SU-DHL-6 (cell line): Measurements from ENCODE around the gene CHD5.

Source experiments
- H2AFZ ChIP-seq: fragments of 200-600 bp; sonication (generic); 2 replicates; pipeline ENCODE4 v1.6.1; 2014; ENCODE audit warnings: low read depth, mild to moderate bottlenecking, moderate library complexity, mixed read lengths, antibody characterized with exemption, low read length; ENCODE audit not compliant: severe bottlenecking
- H3F3A ChIP-seq: fragments of 200-600 bp; shearing (Covaris generic); 2 replicates; pipeline ENCODE4 v1.6.0; 2016; ENCODE audit warnings: antibody characterized with exemption, mild to moderate bottlenecking; ENCODE audit not compliant: insufficient read depth
- H3K27ac ChIP-seq: fragments of 200-600 bp; sonication (generic); 2 replicates; pipeline ENCODE4 v1.5.1; 2016; ENCODE audit warnings: low read depth, mild to moderate bottlenecking, low read length, moderate library complexity, mixed read lengths
- H3K27me3 ChIP-seq: fragments of 200-600 bp; sonication (generic), shearing (Covaris generic); 2 replicates; pipeline ENCODE4 v1.6.0; 2014; ENCODE audit warnings: mild to moderate bottlenecking, low read length
- H3K36me3 ChIP-seq: fragments of 200-600 bp; sonication (generic); 2 replicates; pipeline ENCODE4 v1.6.1; 2014; ENCODE audit warnings: mild to moderate bottlenecking, low read length, mixed read lengths
- H3K4me2 ChIP-seq: fragments of 300-600, 200-600 bp; shearing (Covaris generic), sonication (generic); 2 replicates; pipeline ENCODE4 v1.6.0; 2014; ENCODE audit warnings: low read length, low read depth, mild to moderate bottlenecking; ENCODE audit not compliant: poor library complexity, severe bottlenecking
- H3K4me3 ChIP-seq: fragments of 200-600 bp; sonication (generic); 2 replicates; pipeline ENCODE4 v1.5.1; 2014; ENCODE audit warnings: antibody characterized with exemption, low read length, mild to moderate bottlenecking, mixed read lengths; ENCODE audit not compliant: insufficient read depth, poor library complexity, severe bottlenecking
- H3K79me2 ChIP-seq: fragments of 200-600 bp; sonication (generic); 2 replicates; pipeline ENCODE4 v1.6.1; 2014; ENCODE audit warnings: mild to moderate bottlenecking, low read length, moderate library complexity; ENCODE audit not compliant: insufficient read depth
- H3K9ac ChIP-seq: fragments of 200-600 bp; sonication (generic); 2 replicates; pipeline ENCODE4 v1.7.0; 2014; ENCODE audit warnings: mild to moderate bottlenecking, low read length
- H3K9me2 ChIP-seq: fragments of 200-600 bp; sonication (generic); replicated peaks from 2 replicates; pipeline ENCODE4 v1.6.1; 2014; ENCODE audit warnings: low read length; ENCODE audit not compliant: insufficient read depth
- H3K9me3 ChIP-seq: fragments of 200-600 bp; sonication (generic); 2 replicates; pipeline ENCODE4 v1.6.1; 2014; ENCODE audit warnings: low read length, mixed read lengths; ENCODE audit not compliant: insufficient read depth
- H4K20me1 ChIP-seq: fragments of 200-600 bp; sonication (generic); 2 replicates; pipeline ENCODE4 v1.6.1; 2014; ENCODE audit warnings: low read depth, mild to moderate bottlenecking, antibody characterized with exemption, low read length, moderate library complexity, mixed read lengths
- CTCF ChIP-seq: fragments of 200-600 bp; sonication (generic); IDR thresholded peaks from one replicate; pipeline ENCODE4 v1.5.1; 2017; ENCODE audit warnings: antibody characterized with exemption, mild to moderate bottlenecking, low read length, moderate library complexity; ENCODE audit not compliant: insufficient read depth, poor library complexity, severe bottlenecking
- EZH2phosphoT487 ChIP-seq: fragments of 200-600 bp; sonication (generic), shearing (Covaris generic); conservative IDR thresholded peaks from 2 replicates; pipeline ENCODE4 v1.6.1; 2018; ENCODE audit warnings: mild to moderate bottlenecking, antibody characterized with exemption, low read length, moderate library complexity, mixed read lengths

CHD5 gene

GRCh38 chr1:6118415-6118814 lies 61.7 kb downstream of the CHD5 start:
- no peak overlapping the region for H3K4me3 ChIP-seq
- no peaks in the 10 kb centered on the region for H3K36me3 ChIP-seq
- TF ChIP-seq EZH2phosphoT487 (no peak), CTCF (no peak)
- H4K20me1 ChIP-seq: no peaks in the 10 kb centered on the region
- H3K79me2 ChIP-seq: no peaks in the 10 kb centered on the region
- H3K27ac ChIP-seq: no peak overlapping the region
- no peaks in the 10 kb centered on the region for H3K9me2 ChIP-seq
- no peak overlapping the region for H3K4me2 ChIP-seq
- H2AFZ ChIP-seq: no peak overlapping the region
- H3K9ac ChIP-seq: no peak overlapping the region
- H3F3A ChIP-seq: no peaks in the 10 kb centered on the region
- no peaks in the 10 kb centered on the region for H3K27me3 ChIP-seq
- H3K9me3 ChIP-seq: no peaks in the 10 kb centered on the region

- Histone ChIP-seq H3K4me3 (no peak overlapping the region), H2AFZ (no peak overlapping the region), H3K27ac (no peak overlapping the region), H4K20me1 (no peaks in the 10 kb centered on the region), H3K9ac (no peak overlapping the region), H3K9me3 (no peaks in the 10 kb centered on the region), H3K4me2 (no peak overlapping the region), H3F3A (no peaks in the 10 kb centered on the region), H3K36me3 (no peaks in the 10 kb centered on the region), H3K27me3 (no peaks in the 10 kb centered on the region), H3K79me2 (no peaks in the 10 kb centered on the region), H3K9me2 (no peaks in the 10 kb centered on the region)
- TF ChIP-seq CTCF (no peak), EZH2phosphoT487 (no peak)
Measured at GRCh38 chr1:6117624-6118023, 62.5 kb downstream of the CHD5 start.

GRCh38 chr1:6117064-6117463 lies 63.1 kb downstream of the CHD5 start:
- Histone ChIP-seq H2AFZ (no peak overlapping the region), H3K27me3 (no peaks in the 10 kb centered on the region), H3K36me3 (no peaks in the 10 kb centered on the region), H3F3A (no peaks in the 10 kb centered on the region), H3K79me2 (no peaks in the 10 kb centered on the region), H3K9ac (no peak overlapping the region), H3K9me3 (no peaks in the 10 kb centered on the region), H3K4me2 (no peak overlapping the region), H3K9me2 (no peaks in the 10 kb centered on the region), H3K27ac (no peak overlapping the region), H3K4me3 (no peak overlapping the region), H4K20me1 (no peaks in the 10 kb centered on the region)
- TF ChIP-seq CTCF (no peak), EZH2phosphoT487 (no peak)

- Histone ChIP-seq H3K4me3 (no peak overlapping the region), H3K4me2 (no peak overlapping the region), H3F3A (no peaks in the 10 kb centered on the region), H3K27me3 (no peaks in the 10 kb centered on the region), H3K79me2 (no peaks in the 10 kb centered on the region), H3K9me3 (no peaks in the 10 kb centered on the region), H3K9ac (no peak overlapping the region), H2AFZ (no peak overlapping the region), H3K36me3 (no peaks in the 10 kb centered on the region), H3K27ac (no peak overlapping the region), H3K9me2 (no peaks in the 10 kb centered on the region), H4K20me1 (no peaks in the 10 kb centered on the region)
- TF ChIP-seq CTCF (no peak), EZH2phosphoT487 (no peak)
Measured at GRCh38 chr1:6116137-6116536, 64.0 kb downstream of the CHD5 start.
